ENCODE results near the gene ADRM1.

Gene ADRM1

GRCh38 chr20:62311832-62312661, 9.2 kb downstream of the ADRM1 start:
- no peak for DNase-seq

GRCh38 chr20:62312662-62312977, 9.8 kb downstream of the ADRM1 start:
- no peak for DNase-seq

GRCh38 chr20:62313021-62313420, 10.2 kb downstream of the ADRM1 start:
- DNase-seq, result no peak

- DNase-seq, result no peak
Observed at GRCh38 chr20:62313460-62314338, 10.9 kb downstream of the ADRM1 start.

- DNase-seq, result no peak
Observed at GRCh38 chr20:62314339-62314638, 11.5 kb downstream of the ADRM1 start.

- DNase-seq, result no peak
Observed at GRCh38 chr20:62314711-62315302, 12.0 kb downstream of the ADRM1 start.

GRCh38 chr20:62315773-62316172, 13.0 kb downstream of the ADRM1 start:
- DNase-seq, result no peak

GRCh38 chr20:62316331-62317166, 13.8 kb downstream of the ADRM1 start:
- DNase-seq, result no peak

- no peak for DNase-seq
Observed at GRCh38 chr20:62317167-62317655, 14.4 kb downstream of the ADRM1 start.

- no peak for DNase-seq
Observed at GRCh38 chr20:62318400-62319345, 15.9 kb downstream of the ADRM1 start.

- no peak for DNase-seq
Observed at GRCh38 chr20:62319346-62319909, 16.6 kb downstream of the ADRM1 start.

- no peak for DNase-seq
Observed at GRCh38 chr20:62320581-62321354, 18.0 kb downstream of the ADRM1 start.

GRCh38 chr20:62321521-62321948, 18.7 kb downstream of the ADRM1 start:
- peak in 1 of 2 donors; percentile 9 for DNase-seq

- DNase-seq, result no peak
Observed at GRCh38 chr20:62321975-62322374, 19.2 kb downstream of the ADRM1 start.

- no peak for DNase-seq
Observed at GRCh38 chr20:62322492-62323041, 19.8 kb downstream of the ADRM1 start.

GRCh38 chr20:62323146-62323979, 20.6 kb downstream of the ADRM1 start:
- no peak for DNase-seq

- no peak for DNase-seq
Observed at GRCh38 chr20:62323980-62324906, 21.4 kb downstream of the ADRM1 start.

All from CD4-positive, alpha-beta T cell treated with Interferon alpha-2 for 1 hour (primary cell).